OCI-LY3 (cell line): ENCODE results near the gene HLTF.

Source experiments
- CTCF ChIP-seq: fragments of 200-600, 300-600 bp; sonication (generic); IDR thresholded peaks from 2 replicates; pipeline ENCODE4 v1.5.1; 2014; ENCODE audit warnings: antibody characterized with exemption, low read length, low read depth
- EZH2phosphoT487 ChIP-seq: fragments of 200-600 bp; shearing (Covaris generic); IDR thresholded peaks from 2 replicates; pipeline ENCODE4 v1.6.1; 2018; ENCODE audit warnings: antibody characterized with exemption, mixed run types, low read depth

- TF ChIP-seq CTCF (no peak), EZH2phosphoT487 (no peak)
Observed at GRCh38 chr3:149131589-149131988, 45.3 kb upstream of the HLTF start.
